HEK293 (cell line): ENCODE measurements around the gene SLC25A40.

Experiments used
- CTCF ChIP-seq: fragments of 450-650 bp; formaldehyde crosslinking; IDR thresholded peaks from 2 replicates; pipeline ENCODE4 v1.5.1; 2016; ENCODE audit warnings: missing biosample characterization, missing genetic modification characterization
- KLF10 ChIP-seq: fragments of 450-650 bp; IDR thresholded peaks from 2 replicates; pipeline ENCODE4 v1.5.1; 2018; ENCODE audit warnings: missing biosample characterization, mild to moderate bottlenecking, missing genetic modification characterization
- MYNN ChIP-seq: fragments of 450-650 bp; formaldehyde crosslinking; IDR thresholded peaks from 2 replicates; pipeline ENCODE4 v1.5.1; 2016; ENCODE audit warnings: missing biosample characterization, missing genetic modification characterization, borderline replicate concordance
- REPIN1 ChIP-seq: fragments of 450-650 bp; formaldehyde crosslinking; IDR thresholded peaks from 2 replicates; pipeline ENCODE4 v1.5.1; 2017; ENCODE audit warnings: missing biosample characterization, missing genetic modification characterization, low read depth
- TCF7L2 ChIP-seq: IDR thresholded peaks from 2 replicates; pipeline ENCODE4 v1.6.1; 2011; ENCODE audit warnings: low read depth, mild to moderate bottlenecking, inconsistent platforms, low read length, moderate library complexity, borderline replicate concordance
- YY1 ChIP-seq: fragments of 450-650 bp; formaldehyde crosslinking; IDR thresholded peaks from 2 replicates; pipeline ENCODE4 v1.5.1; 2018; ENCODE audit warnings: missing biosample characterization, missing genetic modification characterization
- ZBTB21 ChIP-seq: fragments of 450-650 bp; formaldehyde crosslinking; IDR thresholded peaks from 2 replicates; pipeline ENCODE4 v1.5.1; 2017; ENCODE audit warnings: missing biosample characterization, missing genetic modification characterization
- ZBTB6 ChIP-seq: fragments of 450-650 bp; formaldehyde crosslinking; IDR thresholded peaks from 2 replicates; pipeline ENCODE4 v1.5.1; 2017; ENCODE audit warnings: missing biosample characterization, missing genetic modification characterization
- ZNF114 ChIP-seq: fragments of 450-650 bp; formaldehyde crosslinking; IDR thresholded peaks from 2 replicates; pipeline ENCODE4 v1.5.0; 2017; ENCODE audit warnings: missing biosample characterization, missing genetic modification characterization
- ZNF223 ChIP-seq: fragments of 450-650 bp; formaldehyde crosslinking; IDR thresholded peaks from 2 replicates; pipeline ENCODE4 v1.5.1; 2016; ENCODE audit warnings: missing biosample characterization, missing genetic modification characterization
- ZNF292 ChIP-seq: fragments of 450-650 bp; formaldehyde crosslinking; IDR thresholded peaks from 2 replicates; pipeline ENCODE4 v1.5.1; 2016; ENCODE audit warnings: low read depth, missing biosample characterization, missing genetic modification characterization, borderline replicate concordance
- ZNF302 ChIP-seq: fragments of 450-650 bp; formaldehyde crosslinking; IDR thresholded peaks from 2 replicates; pipeline ENCODE4 v1.5.1; 2016; ENCODE audit warnings: missing biosample characterization, missing genetic modification characterization, low read depth
- ZNF398 ChIP-seq: fragments of 450-650 bp; formaldehyde crosslinking; IDR thresholded peaks from 2 replicates; pipeline ENCODE4 v1.5.1; 2017; ENCODE audit warnings: missing biosample characterization, missing genetic modification characterization
- ZNF692 ChIP-seq: fragments of 450-650 bp; formaldehyde crosslinking; IDR thresholded peaks from 2 replicates; pipeline ENCODE4 v1.5.1; 2016; ENCODE audit warnings: missing biosample characterization, missing genetic modification characterization

GRCh38 chr7:87920578-87920977, 44.4 kb upstream of the SLC25A40 start:
- TF ChIP-seq TCF7L2 (no peak), ZNF114 (tag by site-specific recombination) (no peak), KLF10 (tag by site-specific recombination) (no peak), ZNF398 (no peak), ZNF692 (tag by site-specific recombination) (no peak), ZNF223 (tag by site-specific recombination) (no peak), YY1 (tag by site-specific recombination) (no peak), REPIN1 (tag by site-specific recombination) (no peak), ZNF302 (tag by site-specific recombination) (no peak), MYNN (tag by site-specific recombination) (no peak), CTCF (tag by site-specific recombination) (no peak), ZNF292 (tag by site-specific recombination) (no peak), ZBTB21 (tag by site-specific recombination) (no peak), ZBTB6 (tag by site-specific recombination) (no peak)
